Smooth muscle cell of the coronary artery (primary cell): ENCODE measurements around the gene SLC35G1. TPM values are rescaled to one million over a fixed set of nuclear protein-coding genes. Genes with fewer than 3 reads are reported as not detected.

ENCODE experiments used
- total RNA-seq: library from RNA; depleted of rRNA; stranded (reverse); fragments of >200 nt; gene quantifications from 2 replicates; pipeline ENCODE4 v1.2.3, GENCODE V29; 2014; ENCODE audit warnings: low replicate concordance

Gene SLC35G1
- total RNA-seq: 1.5 and 3.2 TPM in 2 replicates

GRCh38 chr10:93893646-93894515, at the start of gene SLC35G1:
TSS of gene SLC35G1 (plus strand) at chr10:93893978. CDS start at chr10:93894034, 56 bp downstream.

Other genes with a start within 250 kb of the SLC35G1 start
- 3.6 and 4.1 TPM in 2 replicates for gene FRA10AC1, start 191.4 kb upstream of the SLC35G1 start, total RNA-seq
- gene LGI1, start 136.0 kb upstream of the SLC35G1 start, total RNA-seq: not detected in 2 replicates
- 1.3 and 2.3 TPM in 2 replicates for gene PLCE1, start 100.0 kb downstream of the SLC35G1 start, total RNA-seq